ENCODE measurements around the gene IGSF8.

The IGSF8 gene

GRCh38 chr1:160094291-160094625, 4.2 kb downstream of the IGSF8 start:
- Histone ChIP-seq H3K4me3 (no peak overlapping the region), H3K36me3 (peaks cover 46 to 63% (median 54%) of the 10 kb centered on the region in 3 donors), H3K27me3 (no peaks in the 10 kb centered on the region), H3K4me1 (peaks cover 0 to 58% (median 31%) of the 10 kb centered on the region in 4 donors), H3K27ac (no peak overlapping the region), H3K9me3 (no peaks in the 10 kb centered on the region)
- intact Hi-C loops (cut with DNase I; ENCODE audit: low total_unique reads), result no loop called here
- DNase-seq, result no peak
- TF ChIP-seq, protein P1, sequence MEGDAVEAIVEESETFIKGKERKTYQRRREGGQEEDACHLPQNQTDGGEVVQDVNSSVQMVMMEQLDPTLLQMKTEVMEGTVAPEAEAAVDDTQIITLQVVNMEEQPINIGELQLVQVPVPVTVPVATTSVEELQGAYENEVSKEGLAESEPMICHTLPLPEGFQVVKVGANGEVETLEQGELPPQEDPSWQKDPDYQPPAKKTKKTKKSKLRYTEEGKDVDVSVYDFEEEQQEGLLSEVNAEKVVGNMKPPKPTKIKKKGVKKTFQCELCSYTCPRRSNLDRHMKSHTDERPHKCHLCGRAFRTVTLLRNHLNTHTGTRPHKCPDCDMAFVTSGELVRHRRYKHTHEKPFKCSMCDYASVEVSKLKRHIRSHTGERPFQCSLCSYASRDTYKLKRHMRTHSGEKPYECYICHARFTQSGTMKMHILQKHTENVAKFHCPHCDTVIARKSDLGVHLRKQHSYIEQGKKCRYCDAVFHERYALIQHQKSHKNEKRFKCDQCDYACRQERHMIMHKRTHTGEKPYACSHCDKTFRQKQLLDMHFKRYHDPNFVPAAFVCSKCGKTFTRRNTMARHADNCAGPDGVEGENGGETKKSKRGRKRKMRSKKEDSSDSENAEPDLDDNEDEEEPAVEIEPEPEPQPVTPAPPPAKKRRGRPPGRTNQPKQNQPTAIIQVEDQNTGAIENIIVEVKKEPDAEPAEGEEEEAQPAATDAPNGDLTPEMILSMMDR (IDR thresholded peaks at IDR 0.05), result no peak

DNA sequence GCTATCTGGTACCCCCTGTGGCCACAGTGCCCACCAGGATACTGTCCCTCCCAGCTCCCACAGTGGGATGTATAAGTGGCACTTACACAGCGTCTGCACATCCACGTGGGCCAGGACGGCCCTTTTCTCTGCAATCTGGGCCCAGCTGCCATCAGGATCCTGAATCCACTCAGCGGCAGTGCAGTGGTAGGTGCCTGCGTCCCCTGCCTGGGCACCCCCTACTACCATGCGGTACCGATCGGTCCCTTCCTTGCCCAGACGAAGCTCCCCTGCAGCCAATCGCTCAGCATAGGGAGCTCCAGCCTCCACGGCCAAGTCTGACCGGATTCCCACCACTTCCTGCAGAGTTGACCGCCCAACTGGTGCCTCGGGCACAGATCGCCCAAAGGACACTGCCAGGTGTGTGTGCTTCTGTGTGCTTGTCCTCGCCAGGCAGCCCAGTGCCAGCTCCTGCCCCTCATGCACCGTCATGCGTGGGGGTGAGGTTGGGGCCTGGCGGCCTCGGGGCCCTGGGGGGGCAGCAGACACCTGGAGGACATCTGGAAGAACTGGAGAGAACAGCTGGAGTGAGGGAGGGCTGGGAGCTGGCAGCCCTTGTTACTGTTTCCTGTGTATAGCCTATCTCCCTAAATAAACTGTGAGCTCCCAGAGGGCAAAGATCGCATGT, 4.7 kb downstream of the IGSF8 start:
- H3K27me3 ChIP-seq, result no peaks in the 10 kb centered on the region
- H3K4me1 ChIP-seq, result peaks cover 0 to 56% (median 29%) of the 10 kb centered on the region in 4 donors
- DNase-seq, result no peak
- H3K4me3 ChIP-seq, result no peak overlapping the region
- H3K27ac ChIP-seq, result no peak overlapping the region
- H3K36me3 ChIP-seq, result peaks cover 46 to 68% (median 59%) of the 10 kb centered on the region in 3 donors
- TF ChIP-seq, protein P1 (IDR thresholded peaks at IDR 0.05), result no peak
- intact Hi-C loops (cut with DNase I; ENCODE audit: low total_unique reads), result no loop called here
- no peaks in the 10 kb centered on the region for H3K9me3 ChIP-seq

DNA sequence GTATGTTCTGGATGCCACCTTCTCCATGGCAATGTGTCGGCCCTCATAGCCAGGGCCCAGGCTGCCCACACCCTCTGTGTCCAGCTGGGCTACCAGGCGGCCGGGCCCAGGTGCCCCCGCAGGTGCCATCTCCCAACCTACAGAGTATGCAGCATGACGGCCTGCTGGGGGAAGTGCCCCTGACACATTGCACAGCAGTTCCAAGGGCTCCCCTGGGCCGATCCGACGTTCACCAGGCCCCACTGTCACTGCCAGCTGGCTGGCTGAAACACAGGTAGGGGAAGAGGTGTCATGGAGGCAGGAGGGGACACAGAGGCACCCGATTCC, 5.4 kb downstream of the IGSF8 start:
- Histone ChIP-seq H3K4me1 (peaks cover 0 to 56% (median 29%) of the 10 kb centered on the region in 4 donors), H3K9me3 (no peaks in the 10 kb centered on the region), H3K27ac (no peak overlapping the region), H3K27me3 (no peaks in the 10 kb centered on the region), H3K36me3 (peaks cover 46 to 75% (median 64%) of the 10 kb centered on the region in 3 donors), H3K4me3 (no peak overlapping the region)
- intact Hi-C loops (cut with DNase I; ENCODE audit: low total_unique reads), result no loop called here
- TF ChIP-seq, protein P1 (IDR thresholded peaks at IDR 0.05), result no peak
- no peak for DNase-seq

- H3K4me3 ChIP-seq, result no peak overlapping the region
- H3K27ac ChIP-seq, result no peak overlapping the region
- no peak for DNase-seq
- H3K4me1 ChIP-seq, result peaks cover 0 to 52% (median 25%) of the 10 kb centered on the region in 4 donors
- peaks cover 46 to 80% (median 68%) of the 10 kb centered on the region in 3 donors for H3K36me3 ChIP-seq
- intact Hi-C loops (cut with DNase I; ENCODE audit: low total_unique reads), result no loop called here
- no peaks in the 10 kb centered on the region for H3K9me3 ChIP-seq
- H3K27me3 ChIP-seq, result no peaks in the 10 kb centered on the region
- TF ChIP-seq, protein P1 (IDR thresholded peaks at IDR 0.05), result no peak
Measured at GRCh38 chr1:160092366-160093068, 5.9 kb downstream of the IGSF8 start.

- H3K4me1 ChIP-seq, result peaks cover 0 to 44% (median 19%) of the 10 kb centered on the region in 4 donors
- no peak for DNase-seq
- H3K36me3 ChIP-seq, result peaks cover 46 to 85% (median 68%) of the 10 kb centered on the region in 3 donors
- H3K4me3 ChIP-seq, result no peak overlapping the region
- intact Hi-C loops (cut with DNase I; ENCODE audit: low total_unique reads), result no loop called here
- H3K27ac ChIP-seq, result no peak overlapping the region
- no peaks in the 10 kb centered on the region for H3K9me3 ChIP-seq
- no peaks in the 10 kb centered on the region for H3K27me3 ChIP-seq
- TF ChIP-seq, protein P1 (IDR thresholded peaks at IDR 0.05), result no peak
Measured at GRCh38 chr1:160091666-160092223, 6.7 kb downstream of the IGSF8 start.

Measured in tibial artery (tissue), 4 donors.